Right lobe of liver (tissue), 4 donors: ENCODE measurements around the gene SMYD1.

Experiments
- CTCF ChIP-seq, 4 donors: fragments of 200-600 bp in 3 of 4; fragments of 450-650 bp in 1 of 4; IDR thresholded peaks; one replicate each; pipeline versions ENCODE4 v1.5.1 to v1.8.0; 2016 to 2022; ENCODE audit warnings: antibody characterized with exemption in 4 of 4, mild to moderate bottlenecking in 2 of 4
- POLR2A ChIP-seq: fragments of 450-650 bp; IDR thresholded peaks from one replicate; pipeline ENCODE4 v1.6.1; 2017; ENCODE audit warnings: antibody characterized with exemption, mild to moderate bottlenecking
- donor health status: DM: no; HTN: no; CAD: no.
- donor health status: DM: no; HTN: no; CAD: no.
- donor health status: DM: no; HTN: yes; CAD: no.

GRCh38 chr2:88048541-88048940 lies 19.1 kb upstream of the SMYD1 start:
- TF ChIP-seq CTCF (IDR thresholded peaks at IDR 0.05) (no peak), POLR2A (no peak)
